ENCODE results near the gene ID4.

ID4 gene

GRCh38 chr6:19836799-19837510 lies at the start of gene ID4:
Gene ID4 (plus strand): TSS chr6:19837370. CDS start chr6:19837755, 385 bp downstream.
- DNase-seq = no peak

- no peak for DNase-seq
Measured at GRCh38 chr6:19788686-19789085, 48.5 kb upstream of the ID4 start.

GRCh38 chr6:19789100-19789803 lies 47.9 kb upstream of the ID4 start:
- DNase-seq = no peak

- DNase-seq = no peak
Measured at GRCh38 chr6:19791267-19791666, 45.9 kb upstream of the ID4 start.

GRCh38 chr6:19795211-19795610 lies 42.0 kb upstream of the ID4 start:
- no peak for DNase-seq

- no peak for DNase-seq
Measured at GRCh38 chr6:19796452-19796851, 40.7 kb upstream of the ID4 start.

GRCh38 chr6:19798362-19798761 lies 38.8 kb upstream of the ID4 start:
- DNase-seq = no peak

- DNase-seq = no peak
Measured at GRCh38 chr6:19802656-19803055, 34.5 kb upstream of the ID4 start.

- no peak for DNase-seq
Measured at GRCh38 chr6:19803331-19804204, 33.6 kb upstream of the ID4 start.

GRCh38 chr6:19804205-19805128 lies 32.7 kb upstream of the ID4 start:
- DNase-seq = peak; percentile 8

GRCh38 chr6:19805129-19805481 lies 32.1 kb upstream of the ID4 start:
- no peak for DNase-seq

- DNase-seq = no peak
Measured at GRCh38 chr6:19806971-19807396, 30.2 kb upstream of the ID4 start.

- DNase-seq = no peak
Measured at GRCh38 chr6:19811397-19812079, 25.6 kb upstream of the ID4 start.

GRCh38 chr6:19812512-19813119 lies 24.6 kb upstream of the ID4 start:
- DNase-seq = no peak

- DNase-seq = no peak
Measured at GRCh38 chr6:19818805-19819204, 18.4 kb upstream of the ID4 start.

GRCh38 chr6:19824058-19824807 lies 12.9 kb upstream of the ID4 start:
- DNase-seq = no peak

- no peak for DNase-seq
Measured at GRCh38 chr6:19827247-19827646, 9.9 kb upstream of the ID4 start.

GRCh38 chr6:19827903-19828302 lies 9.3 kb upstream of the ID4 start:
- DNase-seq = no peak

- no peak for DNase-seq
Measured at GRCh38 chr6:19830171-19830570, 7.0 kb upstream of the ID4 start.

GRCh38 chr6:19831358-19831757 lies 5.8 kb upstream of the ID4 start:
- no peak for DNase-seq

- no peak for DNase-seq
Measured at GRCh38 chr6:19833947-19834346, 3.2 kb upstream of the ID4 start.
